PC-3 (cell line): ENCODE results near the gene CIZ1. TPM values are rescaled to one million over a fixed set of nuclear protein-coding genes. Genes with fewer than 3 reads are reported as not detected.
A peak's percentile ranks its signal among the peaks of the same experiment; 100 is the strongest.

Experiments
- ATAC-seq: fragments of 200-7000 bp; cut with Tn5 transposase; 2 replicates; pipeline ENCODE4 v1.9.1; 2020; ENCODE audit warnings: mild to moderate bottlenecking, moderate library complexity
- BruUV-seq: library from RNA; stranded (reverse); fragments of 400-500 nt; replicated peaks from 2 replicates; lab custom pipeline; 2021; lab: Mats Ljungman, UMichigan
- CTCF ChIA-PET: fragments of 300-600 bp; sonication (Branson Sonifier 250); formaldehyde crosslinking; loops from one replicate; lab custom pipeline; 2022; ENCODE audit warnings: antibody characterized with exemption; lab: Charles Lee
- POLR2A ChIA-PET: fragments of 300-600 bp; sonication (Branson Sonifier 250); formaldehyde crosslinking; loops from one replicate; lab custom pipeline; 2022; ENCODE audit warnings: antibody characterized with exemption; ENCODE audit not compliant: unreplicated experiment; lab: Charles Lee
- DNase-seq: peaks from one replicate; pipeline ENCODE4 v3.0.0-alpha.2; 2015
- H2AFZ ChIP-seq: fragments of 300-600 bp; sonication (generic); 2 replicates; pipeline ENCODE4 v1.6.0; 2016; ENCODE audit warnings: antibody characterized with exemption, low read length
- H3F3A ChIP-seq: fragments of 300-600 bp; sonication (generic); one replicate; pipeline ENCODE4 v1.6.0; 2017; ENCODE audit warnings: antibody characterized with exemption, low read length, control low read depth, mild to moderate bottlenecking; ENCODE audit not compliant: unreplicated experiment
- H3K27ac ChIP-seq: fragments of 300-600 bp; sonication (generic); 2 replicates; pipeline ENCODE4 v1.5.1; 2016; ENCODE audit warnings: mild to moderate bottlenecking, low read length
- H3K27me3 ChIP-seq: fragments of 300-600 bp; sonication (generic); 2 replicates; pipeline ENCODE4 v1.6.1; 2016; ENCODE audit warnings: low read length, mixed read lengths
- H3K36me3 ChIP-seq: fragments of 300-600 bp; sonication (generic); 2 replicates; pipeline ENCODE4 v1.6.1; 2016; ENCODE audit warnings: low read depth, mixed run types, low read length, mixed read lengths
- H3K4me1 ChIP-seq: fragments of 300-600 bp; sonication (generic); 2 replicates; pipeline ENCODE4 v1.5.1; 2016; ENCODE audit warnings: low read length; ENCODE audit not compliant: insufficient read depth
- H3K4me2 ChIP-seq: fragments of 300-600 bp; sonication (generic); 2 replicates; pipeline ENCODE4 v1.6.0; 2016; ENCODE audit warnings: low read length
- H3K4me3 ChIP-seq: fragments of 300-600 bp; sonication (generic); 2 replicates; pipeline ENCODE4 v1.5.1; 2016; ENCODE audit warnings: mild to moderate bottlenecking, low read length, mixed read lengths
- H3K79me2 ChIP-seq: fragments of 300-600 bp; sonication (generic); 2 replicates; pipeline ENCODE4 v1.6.1; 2017; ENCODE audit warnings: low read length, mixed read lengths
- H3K9ac ChIP-seq: fragments of 300-600 bp; sonication (generic); 2 replicates; pipeline ENCODE4 v1.6.0; 2016; ENCODE audit warnings: mild to moderate bottlenecking, low read length
- H3K9me2 ChIP-seq: fragments of 300-600 bp; sonication (generic); replicated peaks from 2 replicates; pipeline ENCODE4 v1.6.1; 2016; ENCODE audit warnings: mixed run types, low read length, mixed read lengths
- H3K9me3 ChIP-seq: fragments of 300-600 bp; sonication (generic); 2 replicates; pipeline ENCODE4 v1.6.1; 2016; ENCODE audit warnings: low read length, mixed read lengths
- H4K20me1 ChIP-seq: fragments of 300-600 bp; sonication (generic); 2 replicates; pipeline ENCODE4 v1.6.1; 2016; ENCODE audit warnings: low read length, mixed read lengths
- EZH2 ChIP-seq: fragments of 300-600 bp; sonication (generic); IDR thresholded peaks from one replicate; pipeline ENCODE4 v1.6.1; 2017; ENCODE audit warnings: antibody characterized with exemption, mild to moderate bottlenecking, low read length; ENCODE audit not compliant: unreplicated experiment
- EZH2phosphoT487 ChIP-seq: fragments of 300-600 bp; sonication (generic); IDR thresholded peaks from 2 replicates; pipeline ENCODE4 v1.6.1; 2018; ENCODE audit warnings: mild to moderate bottlenecking, antibody characterized with exemption, low read length, borderline replicate concordance
- intact Hi-C: fragments of 100-400 bp; cut with micrococcal nuclease; formaldehyde crosslinking; loops from 2 replicates; pipeline ENCODE4 v1.9.0; 2023
- total RNA-seq: library from RNA; depleted of rRNA; stranded (reverse); fragments of >200 nt; gene quantifications from 2 replicates; pipeline ENCODE4 v1.2.3, GENCODE V29; 2014
- TF ChIP-seq, protein P1 (sequence below): fragments of 300-600 bp; sonication (generic); conservative IDR thresholded peaks from 2 replicates; pipeline ENCODE4 v1.5.1; 2017; ENCODE audit warnings: antibody characterized with exemption, low read depth, mild to moderate bottlenecking, low read length

Gene CIZ1
- total RNA-seq, 1 experiment from 2014 or later: 46.1 TPM

DNA sequence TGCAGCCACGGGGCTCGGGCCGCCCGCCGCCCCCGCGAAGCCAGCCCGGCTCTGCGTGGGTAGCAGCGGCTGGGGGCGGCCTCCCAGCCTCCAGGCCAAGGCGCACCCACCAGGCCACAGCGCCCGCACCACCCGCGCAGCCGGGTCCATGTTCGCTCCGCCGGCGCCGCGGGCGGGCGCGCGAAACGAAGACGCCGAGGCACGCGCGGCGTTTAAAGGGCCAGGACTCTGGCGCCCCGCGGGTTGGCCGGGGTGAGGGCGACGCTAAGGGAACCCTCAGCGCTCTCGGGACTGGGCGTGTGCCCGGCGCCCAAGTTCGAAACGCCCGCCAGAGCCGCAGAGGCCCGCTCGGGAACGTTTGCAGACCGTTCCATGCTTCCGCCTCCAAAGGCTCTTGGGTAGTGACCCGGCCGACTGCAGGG, 63.8 kb downstream of the CIZ1 start, which contains the start of gene PTGES2:
Gene PTGES2, minus strand, starts transcription at position 162 of the 422 bp plus-strand sequence. Its CDS starts 12 bp downstream, at position 150.
- ATAC-seq: peak; percentile 68
- POLR2A ChIA-PET: interaction anchor here (0.5 kb wide), 1 partner anchor 486 kb away, joined by 4 read pairs; no protein-coding TSS in a partner anchor
- H3K9me2 ChIP-seq: no peaks in the 10 kb centered on the region
- peak within 1 kb of the TSS; percentile 95 for H3K4me3 ChIP-seq
- peaks cover 37% of the 10 kb centered on the region for H3K79me2 ChIP-seq
- peaks cover 8% of the 10 kb centered on the region; the same call in 1 of the 2 replicates for H3K36me3 ChIP-seq
- CTCF ChIA-PET: no interaction called here
- H3F3A ChIP-seq: no peaks in the 10 kb centered on the region
- TF ChIP-seq EZH2 (no peak), EZH2phosphoT487 (no peak)
- TF ChIP-seq, protein P1, sequence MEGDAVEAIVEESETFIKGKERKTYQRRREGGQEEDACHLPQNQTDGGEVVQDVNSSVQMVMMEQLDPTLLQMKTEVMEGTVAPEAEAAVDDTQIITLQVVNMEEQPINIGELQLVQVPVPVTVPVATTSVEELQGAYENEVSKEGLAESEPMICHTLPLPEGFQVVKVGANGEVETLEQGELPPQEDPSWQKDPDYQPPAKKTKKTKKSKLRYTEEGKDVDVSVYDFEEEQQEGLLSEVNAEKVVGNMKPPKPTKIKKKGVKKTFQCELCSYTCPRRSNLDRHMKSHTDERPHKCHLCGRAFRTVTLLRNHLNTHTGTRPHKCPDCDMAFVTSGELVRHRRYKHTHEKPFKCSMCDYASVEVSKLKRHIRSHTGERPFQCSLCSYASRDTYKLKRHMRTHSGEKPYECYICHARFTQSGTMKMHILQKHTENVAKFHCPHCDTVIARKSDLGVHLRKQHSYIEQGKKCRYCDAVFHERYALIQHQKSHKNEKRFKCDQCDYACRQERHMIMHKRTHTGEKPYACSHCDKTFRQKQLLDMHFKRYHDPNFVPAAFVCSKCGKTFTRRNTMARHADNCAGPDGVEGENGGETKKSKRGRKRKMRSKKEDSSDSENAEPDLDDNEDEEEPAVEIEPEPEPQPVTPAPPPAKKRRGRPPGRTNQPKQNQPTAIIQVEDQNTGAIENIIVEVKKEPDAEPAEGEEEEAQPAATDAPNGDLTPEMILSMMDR: no peak
- H3K4me2 ChIP-seq: peak within 1 kb of the TSS; percentile 94
- peak within 1 kb of the TSS; percentile 89 for H2AFZ ChIP-seq
- H3K4me1 ChIP-seq: peaks cover 10% of the 10 kb centered on the region; the same call in 1 of the 2 replicates
- H3K9me3 ChIP-seq: no peaks in the 10 kb centered on the region
- no peaks in the 10 kb centered on the region for H4K20me1 ChIP-seq
- intact Hi-C loops: loop anchor here (5.0 kb wide), 1 partner anchor 35 kb away; the partner anchor contains the start of gene BBLN
- H3K27ac ChIP-seq: peak within 1 kb of the TSS; percentile 87
- BruUV-seq: no TSS peak
- peak; percentile 73 for DNase-seq
- H3K9ac ChIP-seq: peak within 1 kb of the TSS; percentile 97
- no peaks in the 10 kb centered on the region for H3K27me3 ChIP-seq

DNA sequence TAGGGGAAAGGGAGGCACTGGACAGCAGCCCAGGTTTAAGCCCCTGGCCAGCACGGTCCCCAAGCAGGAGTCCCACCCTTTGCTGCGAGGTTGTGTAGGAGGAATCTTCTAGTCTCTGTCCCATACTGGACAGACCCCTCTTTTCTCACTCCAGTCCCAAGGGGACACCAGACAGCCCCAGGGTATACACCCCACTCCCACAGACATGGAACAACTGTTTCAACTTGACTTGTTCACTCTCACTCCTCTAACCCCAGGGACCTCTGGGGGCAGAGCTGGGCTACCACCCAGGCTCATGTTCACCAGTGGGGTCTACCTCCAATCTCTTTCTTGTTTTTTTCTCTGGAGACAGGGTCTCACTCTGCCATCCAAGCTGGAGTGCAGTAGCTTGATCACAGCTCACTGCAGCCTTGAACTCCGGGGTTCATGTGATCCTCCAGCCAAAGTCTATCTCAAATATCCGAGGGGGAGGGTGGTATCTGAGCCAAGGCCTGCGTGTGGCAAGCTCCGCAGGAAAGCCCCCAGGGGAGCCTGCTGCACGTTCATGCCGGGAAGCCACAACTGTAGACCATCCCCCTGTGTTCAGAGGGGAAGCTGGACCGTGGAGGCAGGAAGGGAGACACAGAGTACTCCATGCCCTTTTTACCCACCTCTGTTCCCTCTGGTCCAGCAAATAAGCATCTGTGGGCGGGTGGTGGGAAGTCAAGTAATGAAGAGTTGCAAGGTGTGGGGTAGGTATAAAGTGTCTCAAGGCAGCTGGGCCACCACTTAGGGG, 65.6 kb downstream of the CIZ1 start:
- Histone ChIP-seq H3K79me2 (peaks cover 37% of the 10 kb centered on the region), H3K9me2 (no peaks in the 10 kb centered on the region), H4K20me1 (no peaks in the 10 kb centered on the region), H3K36me3 (peaks cover 8% of the 10 kb centered on the region; the same call in 1 of the 2 replicates), H3K27ac (no peak overlapping the region), H3K4me1 (peaks cover 10% of the 10 kb centered on the region; the same call in 1 of the 2 replicates), H3F3A (no peaks in the 10 kb centered on the region), H3K4me3 (peak overlapping the region; percentile 95), H3K9ac (no peak overlapping the region), H3K4me2 (peak overlapping the region; percentile 94), H3K27me3 (no peaks in the 10 kb centered on the region), H3K9me3 (no peaks in the 10 kb centered on the region), H2AFZ (no peak overlapping the region)
- ChIA-PET CTCF (no interaction called here), POLR2A (no interaction called here)
- no peak for DNase-seq
- BruUV-seq: no TSS peak
- intact Hi-C loops: loop anchor here (5.0 kb wide), 1 partner anchor 37 kb away; the partner anchor contains the start of gene BBLN
- ATAC-seq: no peak
- no peak for TF ChIP-seq EZH2phosphoT487
- TF ChIP-seq, protein P1: no peak
